ENCODE results near the gene DOK5.

DNA sequence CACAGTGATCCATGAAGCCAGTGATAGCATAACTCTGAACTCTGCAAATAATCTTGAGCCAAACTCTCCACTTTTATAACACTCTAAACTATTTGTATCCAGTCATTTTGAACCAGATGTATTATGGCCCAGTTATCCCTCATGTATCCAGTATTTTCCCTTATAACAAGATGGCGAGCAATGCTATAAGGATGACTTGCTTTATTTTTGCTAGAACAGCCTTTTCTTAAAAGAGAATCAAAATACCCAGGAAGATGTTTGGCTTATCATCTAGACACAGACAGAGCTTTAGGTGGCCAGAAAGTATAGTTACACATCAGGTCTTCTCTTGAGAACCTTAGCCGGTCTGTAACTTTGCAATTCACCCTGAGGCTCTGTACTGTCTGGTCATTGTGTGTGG lies 81.0 kb downstream of the DOK5 start:
- TF ChIP-seq, protein P1, sequence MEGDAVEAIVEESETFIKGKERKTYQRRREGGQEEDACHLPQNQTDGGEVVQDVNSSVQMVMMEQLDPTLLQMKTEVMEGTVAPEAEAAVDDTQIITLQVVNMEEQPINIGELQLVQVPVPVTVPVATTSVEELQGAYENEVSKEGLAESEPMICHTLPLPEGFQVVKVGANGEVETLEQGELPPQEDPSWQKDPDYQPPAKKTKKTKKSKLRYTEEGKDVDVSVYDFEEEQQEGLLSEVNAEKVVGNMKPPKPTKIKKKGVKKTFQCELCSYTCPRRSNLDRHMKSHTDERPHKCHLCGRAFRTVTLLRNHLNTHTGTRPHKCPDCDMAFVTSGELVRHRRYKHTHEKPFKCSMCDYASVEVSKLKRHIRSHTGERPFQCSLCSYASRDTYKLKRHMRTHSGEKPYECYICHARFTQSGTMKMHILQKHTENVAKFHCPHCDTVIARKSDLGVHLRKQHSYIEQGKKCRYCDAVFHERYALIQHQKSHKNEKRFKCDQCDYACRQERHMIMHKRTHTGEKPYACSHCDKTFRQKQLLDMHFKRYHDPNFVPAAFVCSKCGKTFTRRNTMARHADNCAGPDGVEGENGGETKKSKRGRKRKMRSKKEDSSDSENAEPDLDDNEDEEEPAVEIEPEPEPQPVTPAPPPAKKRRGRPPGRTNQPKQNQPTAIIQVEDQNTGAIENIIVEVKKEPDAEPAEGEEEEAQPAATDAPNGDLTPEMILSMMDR (IDR thresholded peaks at IDR 0.05; ENCODE audit: borderline replicate concordance, extremely low read depth, low read length, poor library complexity, severe bottlenecking), result no peak
- no peak for TF ChIP-seq EZH2 (IDR thresholded peaks at IDR 0.05; ENCODE audit: borderline replicate concordance, low read depth, low read length, severe bottlenecking)
